CD4-positive, CD25-positive, alpha-beta regulatory T cell (primary cell): ENCODE data around the gene DEGS1. TPM values are rescaled to one million over a fixed set of nuclear protein-coding genes. Genes with fewer than 3 reads are reported as not detected.

ENCODE experiments used
- ATAC-seq, 2 donors: fragments of 150-1000 bp; cut with Tn5 transposase; one replicate each; pipeline ENCODE4 v1.10.0; 2021; ENCODE audit warnings: low read depth in 2 of 2, moderate number of reproducible peaks in 2 of 2, moderate library complexity in 1 of 2
- DNase-seq, 3 donors: peaks; one replicate each; pipeline versions ENCODE4 v3.0.0 to v3.0.0-alpha.2; 2012 to 2022; ENCODE audit warnings: mixed read lengths in 1 of 3
- H3K27ac ChIP-seq: one replicate; pipeline ENCODE4 v1.7.0; 2013; ENCODE audit warnings: mild to moderate bottlenecking, low read length; ENCODE audit not compliant: insufficient read depth, poor library complexity, severe bottlenecking
- H3K27me3 ChIP-seq: one replicate; pipeline ENCODE4 v1.7.0; 2013; ENCODE audit warnings: low read length; ENCODE audit not compliant: control insufficient read depth, insufficient read depth
- H3K36me3 ChIP-seq: one replicate; pipeline ENCODE4 v1.7.0; 2013; ENCODE audit warnings: mild to moderate bottlenecking, low read length, moderate library complexity; ENCODE audit not compliant: control insufficient read depth, insufficient read depth
- H3K4me1 ChIP-seq: 2 replicates; pipeline ENCODE4 v1.7.0; 2013; ENCODE audit warnings: mild to moderate bottlenecking, low read length; ENCODE audit not compliant: insufficient read depth, control insufficient read depth, poor library complexity, severe bottlenecking
- H3K4me3 ChIP-seq: one replicate; pipeline ENCODE4 v1.7.0; 2013; ENCODE audit warnings: low read depth, mild to moderate bottlenecking, low read length, moderate library complexity
- H3K9me3 ChIP-seq, 2 experiments: 1 replicate in 1 of 2; 2 replicates in 1 of 2; pipeline ENCODE4 v1.7.0; 2013; ENCODE audit warnings: low read length in 2 of 2, mild to moderate bottlenecking in 1 of 2, moderate library complexity in 1 of 2; ENCODE audit not compliant: control insufficient read depth in 2 of 2
- H3K27ac Mint-ChIP-seq, 3 donors: one replicate each; pipeline ENCODE4 v1.8.0; 2020 to 2022; ENCODE audit warnings: mild to moderate bottlenecking in 3 of 3, mixed read lengths in 3 of 3, moderate library complexity in 2 of 3
- H3K27me3 Mint-ChIP-seq: one replicate; pipeline ENCODE4 v1.8.0; 2022; ENCODE audit warnings: mild to moderate bottlenecking, mixed read lengths
- H3K36me3 Mint-ChIP-seq: one replicate; pipeline ENCODE4 v1.8.0; 2020; ENCODE audit warnings: mixed read lengths
- H3K4me1 Mint-ChIP-seq, 4 donors: one replicate each; pipeline ENCODE4 v1.8.0; 2020 to 2022; ENCODE audit warnings: mixed read lengths in 4 of 4, mild to moderate bottlenecking in 1 of 4
- H3K4me3 Mint-ChIP-seq, 4 donors: one replicate each; pipeline ENCODE4 v1.8.0; 2020 to 2022; ENCODE audit warnings: mild to moderate bottlenecking in 4 of 4, mixed read lengths in 4 of 4, moderate library complexity in 3 of 4
- H3K9me3 Mint-ChIP-seq, 7 donors: one replicate each; pipeline ENCODE4 v1.8.0; 2020 to 2022; ENCODE audit warnings: mixed read lengths in 7 of 7, mild to moderate bottlenecking in 3 of 7, moderate library complexity in 2 of 7
- polyA plus RNA-seq, 4 donors: library from polyadenylated mRNA; unstranded; fragments of 300-500 nt; fragmentation: Illumina TruSeq; gene quantifications; one replicate each; pipeline ENCODE4 v1.2.3, GENCODE V29; 2021
- total RNA-seq: library from RNA; stranded (reverse); gene quantifications from one replicate; pipeline ENCODE4 v1.2.3, GENCODE V29; 2022

DEGS1 gene
- total and polyA plus RNA-seq, 5 donors from 2014 or later, result 46.1 to 161 (median 132) TPM

DNA sequence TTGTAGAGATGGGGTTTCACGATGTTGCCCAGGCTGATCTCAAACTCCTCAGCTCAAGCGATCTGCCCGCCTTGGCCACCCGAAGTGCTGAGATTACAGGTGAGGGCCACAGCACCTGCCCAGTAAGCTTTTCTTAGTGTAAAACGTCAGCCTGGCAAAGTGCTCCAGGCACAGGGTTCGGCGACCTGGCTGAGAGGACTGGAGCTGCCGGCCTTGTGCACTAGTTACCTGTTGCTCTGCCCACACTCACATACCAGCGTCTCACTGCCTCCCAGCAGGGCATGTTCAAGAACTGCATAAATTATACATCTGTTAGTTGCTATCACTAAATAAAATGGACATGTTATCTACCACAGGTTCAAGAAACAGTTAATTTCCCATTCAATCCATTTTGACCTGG, 55.2 kb downstream of the DEGS1 start:
- H3K27ac ChIP-seq, result no peak overlapping the region
- no peaks in the 10 kb centered on the region for H3K4me1 ChIP-seq
- Mint-ChIP-seq H3K27ac (peak overlapping the region in 1 of 3 donors; percentile 2), H3K4me3 (no peak overlapping the region), H3K4me1 (peaks cover 0 to 5% (median under 1%) of the 10 kb centered on the region in 4 donors), H3K9me3 (no peaks in the 10 kb centered on the region), H3K27me3 (no peaks in the 10 kb centered on the region), H3K36me3 (peaks cover 17% of the 10 kb centered on the region)
- H3K9me3 ChIP-seq, result no peaks in the 10 kb centered on the region
- no peaks in the 10 kb centered on the region for H3K27me3 ChIP-seq
- peaks cover 32% of the 10 kb centered on the region for H3K36me3 ChIP-seq
- no peak overlapping the region for H3K4me3 ChIP-seq
- no peak for ATAC-seq
- no peak for DNase-seq

DNA sequence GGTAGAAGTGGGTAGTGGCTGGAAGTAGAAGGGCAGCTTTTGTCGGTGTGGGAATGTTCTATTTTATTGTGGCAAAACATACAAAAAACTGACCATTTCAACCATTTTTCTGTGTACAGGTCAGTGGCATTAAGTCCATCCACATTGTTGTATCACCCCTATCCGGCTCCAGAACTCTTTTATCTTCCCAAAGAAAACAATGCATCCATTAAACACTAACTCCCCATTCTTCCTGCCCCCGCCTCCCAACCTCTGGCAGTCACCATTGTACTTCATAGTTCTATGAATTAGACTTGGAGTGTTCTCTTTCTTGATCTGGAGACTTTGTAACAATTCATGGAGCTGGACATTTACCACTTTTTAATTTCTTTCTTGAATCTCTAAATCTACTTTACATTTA, 55.7 kb downstream of the DEGS1 start:
- peaks cover 17% of the 10 kb centered on the region for H3K36me3 Mint-ChIP-seq
- Histone ChIP-seq H3K9me3 (no peaks in the 10 kb centered on the region), H3K4me3 (no peak overlapping the region), H3K27ac (no peak overlapping the region), H3K27me3 (no peaks in the 10 kb centered on the region), H3K36me3 (peaks cover 28% of the 10 kb centered on the region), H3K4me1 (no peaks in the 10 kb centered on the region)
- no peak overlapping the region for H3K4me3 Mint-ChIP-seq
- no peak for DNase-seq
- peak overlapping the region in 2 of 3 donors; percentile 2 to 43 for H3K27ac Mint-ChIP-seq
- no peaks in the 10 kb centered on the region for H3K27me3 Mint-ChIP-seq
- peaks cover 0 to 5% (median under 1%) of the 10 kb centered on the region in 4 donors for H3K4me1 Mint-ChIP-seq
- no peaks in the 10 kb centered on the region for H3K9me3 Mint-ChIP-seq
- ATAC-seq, result no peak

Other genes with a start within 250 kb of the DEGS1 start
- gene FBXO28, start 69.1 kb upstream of the DEGS1 start, total RNA-seq, result 32.5 TPM
- gene FBXO28, start 69.1 kb upstream of the DEGS1 start, polyA plus RNA-seq, result 10 to 100 TPM; 13.0 to 17.6 (median 15.5) TPM
- gene NVL, start 146.9 kb downstream of the DEGS1 start, total RNA-seq, result 40.2 TPM
- 10 to 100 TPM in 3 of 4 donors, 1 to 10 TPM in 1; 9.0 to 17.0 (median 14.3) TPM for gene NVL, start 146.9 kb downstream of the DEGS1 start, polyA plus RNA-seq
- 20.5 TPM for gene CNIH4, start 173.6 kb downstream of the DEGS1 start, total RNA-seq
- gene CNIH4, start 173.6 kb downstream of the DEGS1 start, polyA plus RNA-seq, result 10 to 100 TPM; 31.3 to 44.1 (median 40.6) TPM